Omental fat pad (tissue), 4 donors: ENCODE results near the gene GMEB1. TPM values are rescaled to one million over a fixed set of nuclear protein-coding genes. Genes with fewer than 3 reads are reported as not detected.

Source experiments
- ATAC-seq: fragments of 150-250 bp; one replicate; pipeline ENCODE4 v1.9.1; 2016; ENCODE audit warnings: mild to moderate bottlenecking, moderate library complexity; ENCODE audit not compliant: low FRiP score
- DNase-seq: peaks from one replicate; pipeline ENCODE4 v3.0.0-alpha.2; 2019; ENCODE audit warnings: low spot score
- CTCF ChIP-seq, 3 donors: fragments of 450-650 bp; IDR thresholded peaks; one replicate each; pipeline ENCODE4 v1.5.1; 2016 to 2017; ENCODE audit warnings: antibody characterized with exemption in 3 of 3, mild to moderate bottlenecking in 3 of 3, moderate library complexity in 2 of 3
- total RNA-seq, 4 donors: library from RNA; depleted of rRNA; stranded (reverse); fragments of >200 nt; gene quantifications; one replicate each; pipeline ENCODE4 v1.1.0, GENCODE V29; 2016

Gene GMEB1
- 10 to 100 TPM in 3 of 4 donors, 1 to 10 TPM in 1; 7.0 to 14.4 (median 13.2) TPM for total RNA-seq

GRCh38 chr1:28668191-28668955 lies at the start of gene GMEB1:
GMEB1 (plus strand) TSS chr1:28668784; CDS start chr1:28683613, 14,829 bp downstream.
- TF ChIP-seq CTCF (IDR thresholded peaks at IDR 0.05), result no peak
- peak; percentile 51 for DNase-seq
- ATAC-seq, result peak; percentile 91

GRCh38 chr1:28631713-28632112 lies 36.9 kb upstream of the GMEB1 start:
- no peak for DNase-seq
- TF ChIP-seq CTCF (IDR thresholded peaks at IDR 0.05), result no peak
- no peak for ATAC-seq

- ATAC-seq (no peak), DNase-seq (no peak)
- no peak for TF ChIP-seq CTCF (IDR thresholded peaks at IDR 0.05)
These were observed 36.0 kb upstream of the GMEB1 start for GRCh38 chr1:28632560-28632959.

- ATAC-seq, result no peak
These were observed 27.8 kb upstream of the GMEB1 start for GRCh38 chr1:28640766-28641165.

GRCh38 chr1:28642056-28642846 lies 26.3 kb upstream of the GMEB1 start:
- DNase-seq, result no peak
- peak; percentile 15 for ATAC-seq
- no peak for TF ChIP-seq CTCF (IDR thresholded peaks at IDR 0.05)

More at GRCh38 chr1:28640766-28641165, 27.8 kb upstream of the GMEB1 start:
- no peak for TF ChIP-seq CTCF (IDR thresholded peaks at IDR 0.05)
- no peak for DNase-seq

- ATAC-seq (peak; percentile 94), DNase-seq (peak; percentile 57)
- TF ChIP-seq CTCF (IDR thresholded peaks at IDR 0.05), result no peak
These were observed 25.5 kb upstream of the GMEB1 start, which contains the start of gene TAF12 for GRCh38 chr1:28642847-28643635. TAF12 (minus strand) TSS chr1:28643067; CDS start chr1:28622081, 20,986 bp downstream.
